HepG2 (cell line): Measurements from ENCODE around the gene NRG3. TPM values are rescaled to one million over a fixed set of nuclear protein-coding genes. Genes with fewer than 3 reads are reported as not detected.

Experiments used
- ATAC-seq: fragments of 200-7000 bp; cut with Tn5 transposase; 3 replicates; pipeline ENCODE4 v1.9.1; 2020; ENCODE audit warnings: mild to moderate bottlenecking, moderate library complexity
- BruUV-seq: library from RNA; stranded (reverse); fragments of 400-500 nt; replicated peaks from 2 replicates; lab custom pipeline; 2021; lab: Mats Ljungman, UMichigan
- CTCF ChIA-PET: fragments of 300-600 bp; formaldehyde crosslinking; extraction: SDS; loops from one replicate; lab custom pipeline; 2021; ENCODE audit warnings: low total read pairs, inconsistent platforms, low intra/inter-chr PET ratio; lab: Yijun Ruan, JAX
- POLR2A ChIA-PET: fragments of 350-600 bp; sonication (Branson Sonifier 250); formaldehyde crosslinking; loops from one replicate; lab custom pipeline; 2020; ENCODE audit warnings: antibody characterized with exemption, inconsistent platforms; lab: Yijun Ruan, JAX
- DNase-seq: peaks from one replicate; pipeline ENCODE4 v3.0.0-alpha.2; 2015; ENCODE audit warnings: low spot score
- FAIRE-seq: peaks from 3 replicates; lab custom pipeline; 2011; peaks lifted over from hg19 to GRCh38; lab: Jason Lieb, UNC
- H2AFZ ChIP-seq: one replicate; pipeline ENCODE4 v1.6.1; 2011; ENCODE audit warnings: low read length, inconsistent platforms
- H3K27ac ChIP-seq: fragments of 300-600 bp; 3 replicates; pipeline ENCODE4 v1.8.0; 2011; ENCODE audit warnings: mixed run types, mild to moderate bottlenecking, mixed read lengths, low read length, inconsistent platforms; ENCODE audit not compliant: insufficient read depth; ENCODE audit errors: extremely low read length
- H3K27me3 ChIP-seq, 2 experiments: fragments of 200-600 bp in 1 of 2; 2 replicates in 1 of 2; 3 replicates in 1 of 2; pipeline versions ENCODE4 v1.6.0 to v1.8.0; 2011; ENCODE audit warnings: low read length in 2 of 2, mild to moderate bottlenecking in 2 of 2, moderate library complexity in 2 of 2, inconsistent platforms in 1 of 2; ENCODE audit not compliant: insufficient read depth in 2 of 2, control insufficient read depth in 1 of 2
- H3K36me3 ChIP-seq, 2 experiments: fragments of 200-600 bp in 1 of 2; replicated peaks in 1 of 2; 2 replicates in 1 of 2; 3 replicates in 1 of 2; pipeline versions ENCODE4 v1.5.1 to v1.8.0; 2011; ENCODE audit warnings: low read length in 2 of 2, inconsistent platforms in 1 of 2; ENCODE audit not compliant: insufficient read depth in 2 of 2, control insufficient read depth in 1 of 2
- H3K4me1 ChIP-seq: 2 replicates; pipeline ENCODE4 v1.5.1; 2012; ENCODE audit warnings: low read length, inconsistent platforms; ENCODE audit not compliant: insufficient read depth
- H3K4me2 ChIP-seq: 2 replicates; pipeline ENCODE4 v1.6.0; 2011; ENCODE audit warnings: low read depth, low read length, inconsistent platforms
- H3K4me3 ChIP-seq, 3 experiments: fragments of 200-600 bp in 1 of 3; sonication (generic), shearing (Covaris generic) in 1 of 3; replicated peaks in 1 of 3; 2 replicates each; pipeline ENCODE4 v1.5.1; 2011 to 2016; ENCODE audit warnings: low read length in 3 of 3, inconsistent platforms in 2 of 3, low read depth in 2 of 3, mild to moderate bottlenecking in 2 of 3, control low read depth in 1 of 3, mixed read lengths in 1 of 3; ENCODE audit not compliant: insufficient read depth in 1 of 3
- H3K79me2 ChIP-seq: one replicate; pipeline ENCODE4 v1.6.1; 2011; ENCODE audit warnings: low read length, inconsistent platforms; ENCODE audit not compliant: insufficient read depth
- H3K9ac ChIP-seq: 2 replicates; pipeline ENCODE4 v1.6.0; 2011; ENCODE audit warnings: mild to moderate bottlenecking, low read depth, low read length, inconsistent platforms; ENCODE audit not compliant: insufficient read depth
- H3K9me3 ChIP-seq: 2 replicates; pipeline ENCODE4 v1.5.1; 2012; ENCODE audit warnings: mild to moderate bottlenecking, low read length
- H4K20me1 ChIP-seq: 2 replicates; pipeline ENCODE4 v1.6.0; 2011; ENCODE audit warnings: inconsistent platforms, mild to moderate bottlenecking, low read length, moderate library complexity; ENCODE audit not compliant: insufficient read depth
- ATF7 ChIP-seq, 2 experiments: fragments of 450-650 bp in 1 of 2; sonication (generic) in 1 of 2; formaldehyde crosslinking in 1 of 2; IDR thresholded peaks; 2 replicates each; pipeline versions ENCODE4 v1.4.0 to v1.6.1; 2016 to 2020; ENCODE audit warnings: antibody characterized with exemption in 1 of 2, mild to moderate bottlenecking in 1 of 2, missing genetic modification reagents in 1 of 2
- CREB1 ChIP-seq, 2 experiments: fragments of 450-650 bp in 1 of 2; IDR thresholded peaks; 2 replicates each; pipeline ENCODE4 v1.6.1; 2016 to 2017; ENCODE audit warnings: control low read depth in 1 of 2, mild to moderate bottlenecking in 1 of 2, missing compliant biosample characterization in 1 of 2, missing genetic modification characterization in 1 of 2
- KAT7 ChIP-seq: IDR thresholded peaks from 2 replicates; pipeline ENCODE4 v1.6.1; 2018; ENCODE audit warnings: borderline replicate concordance, missing compliant biosample characterization
- LBX2 ChIP-seq: sonication (generic); formaldehyde crosslinking; IDR thresholded peaks from 2 replicates; pipeline ENCODE4 v1.5.0; 2020; ENCODE audit warnings: missing genetic modification reagents, mild to moderate bottlenecking, borderline replicate concordance
- NRL ChIP-seq: sonication (generic); formaldehyde crosslinking; IDR thresholded peaks from 2 replicates; pipeline ENCODE4 v1.5.0; 2020; ENCODE audit warnings: missing genetic modification reagents, mild to moderate bottlenecking, moderate library complexity, borderline replicate concordance
- RFXAP ChIP-seq: sonication (generic); formaldehyde crosslinking; IDR thresholded peaks from 2 replicates; pipeline ENCODE4 v1.4.0; 2020; ENCODE audit warnings: missing genetic modification reagents, borderline replicate concordance
- SOX6 ChIP-seq, 2 experiments: fragments of 450-650 bp in 1 of 2; sonication (generic) in 1 of 2; formaldehyde crosslinking in 1 of 2; IDR thresholded peaks; 2 replicates each; pipeline versions ENCODE4 v1.4.0 to v1.6.1; 2017 to 2020; ENCODE audit warnings: antibody characterized with exemption in 1 of 2, mild to moderate bottlenecking in 1 of 2, missing genetic modification reagents in 1 of 2
- ZC3H13 ChIP-seq: sonication (generic); formaldehyde crosslinking; IDR thresholded peaks from 2 replicates; pipeline ENCODE4 v1.8.1; 2023; ENCODE audit warnings: mild to moderate bottlenecking, missing genetic modification reagents, moderate library complexity
- ZNF143 ChIP-seq: sonication (generic); formaldehyde crosslinking; IDR thresholded peaks from 2 replicates; pipeline ENCODE4 v1.4.0; 2020; ENCODE audit warnings: missing genetic modification reagents
- ZNF557 ChIP-seq: sonication (generic); formaldehyde crosslinking; IDR thresholded peaks from 2 replicates; pipeline ENCODE4 v1.4.0; 2020; ENCODE audit warnings: missing genetic modification reagents
- ZNF570 ChIP-seq: sonication (generic); formaldehyde crosslinking; IDR thresholded peaks from 2 replicates; pipeline ENCODE4 v1.4.0; 2020; ENCODE audit warnings: mild to moderate bottlenecking, missing genetic modification reagents, borderline replicate concordance
- ZNF644 ChIP-seq: IDR thresholded peaks from 2 replicates; pipeline ENCODE4 v1.6.1; 2016; ENCODE audit warnings: low read depth
- ZNF747 ChIP-seq: sonication (generic); formaldehyde crosslinking; IDR thresholded peaks from 2 replicates; pipeline ENCODE4 v1.8.1; 2023; ENCODE audit warnings: missing genetic modification reagents, mild to moderate bottlenecking, borderline replicate concordance
- WGBS: methylation state at CpG from one replicate; pipeline ENCODE4 v1.1.6; 2017; ENCODE audit warnings: low lambda C conversion rate; 5-methylcytosine and 5-hydroxymethylcytosine counted together
- in situ Hi-C: cut with HindIII; loops from 2 replicates; pipeline ENCODE4 v1.10.0; 2017; ENCODE audit warnings: low pct_unique_long_range_greater_than_20kb; ENCODE audit not compliant: extremely low pct_ligation_motif_present
- intact Hi-C: fragments of 100-400 bp; cut with micrococcal nuclease; formaldehyde crosslinking; loops from one replicate; pipeline ENCODE4 v1.10.0; 2022; ENCODE audit not compliant: unreplicated experiment
- polyA plus RNA-seq, 8 experiments: library from polyadenylated mRNA; depleted of rRNA in 3 of 8; stranded (reverse) in 7 of 8; unstranded in 1 of 8; fragments of >200 nt; fragmentation: Illumina TruSeq in 4 of 8; extraction: Trizol in 4 of 8; gene quantifications; 2 replicates each; pipeline versions ENCODE4 v1.2.1 to v1.2.3, GENCODE V29; 2011 to 2016; ENCODE audit warnings: low read depth in 4 of 8, missing spikeins in 1 of 8, mixed read lengths in 1 of 8; ENCODE audit not compliant: insufficient read depth in 1 of 8
- total RNA-seq, 5 experiments: library from RNA; depleted of rRNA; stranded (reverse); fragments of >200 nt; fragmentation: Illumina TruSeq; extraction: Trizol; gene quantifications; 2 replicates each; pipeline ENCODE4 v1.2.3, GENCODE V29; 2016; ENCODE audit warnings: low read depth in 1 of 5
- TF ChIP-seq, protein P1 (sequence below): sonication (generic); formaldehyde crosslinking; conservative IDR thresholded peaks from 2 replicates; pipeline ENCODE4 v1.4.0; 2020; ENCODE audit warnings: missing genetic modification reagents
- TF ChIP-seq, protein P2 (sequence below): sonication (generic); formaldehyde crosslinking; IDR thresholded peaks from 2 replicates; pipeline ENCODE4 v1.8.0; 2022; ENCODE audit warnings: mild to moderate bottlenecking, missing genetic modification reagents

Gene NRG3
- total and polyA plus RNA-seq, 2 of the 13 experiments (the other 11 are each of a cell fraction or from before 2014, with no cell fraction given) = not detected

GRCh38 chr10:82922755-82923154, 1047.8 kb downstream of the NRG3 start:
- no peaks in the 10 kb centered on the region for H4K20me1 ChIP-seq
- no peak overlapping the region for H3K27ac ChIP-seq
- CTCF ChIA-PET = no interaction called here
- no peak overlapping the region for H3K9ac ChIP-seq
- FAIRE-seq (no peak), ATAC-seq (no peak)
- no peaks in the 10 kb centered on the region for H3K27me3 ChIP-seq
- BruUV-seq = no TSS peak
- intact Hi-C loops = no loop called here
- no peak overlapping the region for H2AFZ ChIP-seq
- TF ChIP-seq ATF7 (IDR thresholded peaks at IDR 0.05) (peak; percentile 77), ATF7 (CRISPR knock-in tag; IDR thresholded peaks at IDR 0.05) (no peak), CREB1 (IDR thresholded peaks at IDR 0.05) (peak; percentile 43; the same call in 1 of the 2 replicates), CREB1 (CRISPR knock-in tag; IDR thresholded peaks at IDR 0.05) (no peak), ZNF557 (no peak)
- TF ChIP-seq, all 625 proteins: peak for 2
- Histone ChIP-seq H3K36me3 (no peaks in the 10 kb centered on the region), H3K79me2 (no peaks in the 10 kb centered on the region), H3K4me3 (no peak overlapping the region), H3K4me1 (no peaks in the 10 kb centered on the region), H3K4me2 (no peak overlapping the region), H3K9me3 (peaks cover 74% of the 10 kb centered on the region)
- DNase-seq = no peak
- in situ Hi-C loops = no loop called here
- 0% methylated on average over 2 of the region's 2 CpGs for WGBS
- POLR2A ChIA-PET = no interaction called here

- Histone ChIP-seq H3K9ac (no peak overlapping the region), H3K4me3 (no peak overlapping the region), H3K4me1 (no peaks in the 10 kb centered on the region), H3K4me2 (no peak overlapping the region), H2AFZ (no peak overlapping the region), H3K9me3 (peaks cover 69% of the 10 kb centered on the region), H3K79me2 (no peaks in the 10 kb centered on the region), H3K27me3 (no peaks in the 10 kb centered on the region), H3K36me3 (no peaks in the 10 kb centered on the region), H4K20me1 (no peaks in the 10 kb centered on the region), H3K27ac (no peak overlapping the region)
- ChIA-PET POLR2A (no interaction called here), CTCF (no interaction called here)
- no peak for DNase-seq
- no TSS peak for BruUV-seq
- ATAC-seq = no peak
- intact Hi-C loops = no loop called here
- WGBS = 7% methylated on average over 1 of the region's 1 CpG
- no peak for FAIRE-seq
- in situ Hi-C loops = no loop called here
- TF ChIP-seq RFXAP (CRISPR knock-in tag) = no peak
- TF ChIP-seq ZNF644 (CRISPR knock-in tag) = no peak
- no peak for TF ChIP-seq KAT7
- no peak for TF ChIP-seq SOX6 (IDR thresholded peaks at IDR 0.05)
- no peak for TF ChIP-seq SOX6 (CRISPR knock-in tag; IDR thresholded peaks at IDR 0.05)
- TF ChIP-seq, protein P1, sequence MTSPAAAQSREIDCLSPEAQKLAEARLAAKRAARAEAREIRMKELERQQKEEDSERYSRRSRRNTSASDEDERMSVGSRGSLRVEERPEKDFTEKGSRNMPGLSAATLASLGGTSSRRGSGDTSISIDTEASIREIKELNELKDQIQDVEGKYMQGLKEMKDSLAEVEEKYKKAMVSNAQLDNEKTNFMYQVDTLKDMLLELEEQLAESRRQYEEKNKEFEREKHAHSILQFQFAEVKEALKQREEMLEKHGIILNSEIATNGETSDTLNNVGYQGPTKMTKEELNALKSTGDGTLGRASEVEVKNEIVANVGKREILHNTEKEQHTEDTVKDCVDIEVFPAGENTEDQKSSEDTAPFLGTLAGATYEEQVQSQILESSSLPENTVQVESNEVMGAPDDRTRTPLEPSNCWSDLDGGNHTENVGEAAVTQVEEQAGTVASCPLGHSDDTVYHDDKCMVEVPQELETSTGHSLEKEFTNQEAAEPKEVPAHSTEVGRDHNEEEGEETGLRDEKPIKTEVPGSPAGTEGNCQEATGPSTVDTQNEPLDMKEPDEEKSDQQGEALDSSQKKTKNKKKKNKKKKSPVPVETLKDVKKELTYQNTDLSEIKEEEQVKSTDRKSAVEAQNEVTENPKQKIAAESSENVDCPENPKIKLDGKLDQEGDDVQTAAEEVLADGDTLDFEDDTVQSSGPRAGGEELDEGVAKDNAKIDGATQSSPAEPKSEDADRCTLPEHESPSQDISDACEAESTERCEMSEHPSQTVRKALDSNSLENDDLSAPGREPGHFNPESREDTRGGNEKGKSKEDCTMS (CRISPR knock-in tag) = no peak
- TF ChIP-seq ZNF747 = no peak
- no peak for TF ChIP-seq NRL (CRISPR knock-in tag)
- TF ChIP-seq ZC3H13 (CRISPR knock-in tag) = no peak
- no peak for TF ChIP-seq ZNF570 (CRISPR knock-in tag)
- TF ChIP-seq, protein P2, sequence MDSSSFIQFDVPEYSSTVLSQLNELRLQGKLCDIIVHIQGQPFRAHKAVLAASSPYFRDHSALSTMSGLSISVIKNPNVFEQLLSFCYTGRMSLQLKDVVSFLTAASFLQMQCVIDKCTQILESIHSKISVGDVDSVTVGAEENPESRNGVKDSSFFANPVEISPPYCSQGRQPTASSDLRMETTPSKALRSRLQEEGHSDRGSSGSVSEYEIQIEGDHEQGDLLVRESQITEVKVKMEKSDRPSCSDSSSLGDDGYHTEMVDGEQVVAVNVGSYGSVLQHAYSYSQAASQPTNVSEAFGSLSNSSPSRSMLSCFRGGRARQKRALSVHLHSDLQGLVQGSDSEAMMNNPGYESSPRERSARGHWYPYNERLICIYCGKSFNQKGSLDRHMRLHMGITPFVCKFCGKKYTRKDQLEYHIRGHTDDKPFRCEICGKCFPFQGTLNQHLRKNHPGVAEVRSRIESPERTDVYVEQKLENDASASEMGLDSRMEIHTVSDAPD (CRISPR knock-in tag) = no peak
- TF ChIP-seq LBX2 (CRISPR knock-in tag) = no peak
- TF ChIP-seq ZNF143 (CRISPR knock-in tag) = no peak
These were observed 1049.7 kb downstream of the NRG3 start for GRCh38 chr10:82924711-82925110.
